H1 (cell line): ENCODE measurements around the gene CASQ2. TPM values are rescaled to one million over a fixed set of nuclear protein-coding genes. Genes with fewer than 3 reads are reported as not detected.

Source experiments
- CHD1 ChIP-seq: IDR thresholded peaks from 2 replicates; pipeline ENCODE4 v1.6.1; 2012; ENCODE audit warnings: low read depth, low read length, improper control_type of control experiment
- FOSL1 ChIP-seq: IDR thresholded peaks from 2 replicates; pipeline ENCODE4 v1.6.1; 2011; ENCODE audit warnings: mild to moderate bottlenecking, low read depth, low read length, moderate library complexity; ENCODE audit not compliant: insufficient read depth
- GTF2F1 ChIP-seq: IDR thresholded peaks from 2 replicates; pipeline ENCODE4 v1.6.1; 2012; ENCODE audit warnings: low read depth, low read length, improper control_type of control experiment, borderline replicate concordance
- HDAC6 ChIP-seq: IDR thresholded peaks from one replicate; pipeline ENCODE4 v1.7.1; 2012; ENCODE audit warnings: low read depth, mild to moderate bottlenecking, inconsistent platforms, low read length, moderate library complexity
- KDM5A ChIP-seq: fragments of 200-600 bp; IDR thresholded peaks from 2 replicates; pipeline ENCODE4 v1.7.1; 2012; ENCODE audit warnings: mild to moderate bottlenecking, low read length, inconsistent platforms, mixed read lengths
- POLR2AphosphoS5 ChIP-seq: IDR thresholded peaks from 2 replicates; pipeline ENCODE4 v1.6.1; 2011; ENCODE audit warnings: low read depth, low read length
- POU5F1 ChIP-seq: IDR thresholded peaks from 2 replicates; pipeline ENCODE4 v1.6.1; 2011; ENCODE audit warnings: low read depth, mild to moderate bottlenecking, low read length, moderate library complexity
- TCF12 ChIP-seq: IDR thresholded peaks from 2 replicates; pipeline ENCODE4 v1.6.1; 2011; ENCODE audit warnings: low read depth, mild to moderate bottlenecking, low read length
- polyA plus RNA-seq, 7 experiments: library from polyadenylated mRNA; depleted of rRNA in 3 of 7; stranded (reverse) in 5 of 7; unstranded in 2 of 7; fragments of >200 nt in 5 of 7; fragments of 200-250 nt in 2 of 7; gene quantifications; 1 replicate in 5 of 7; 2 replicates in 1 of 7; 4 replicates in 1 of 7; pipeline versions ENCODE4 v1.2.1 to v1.2.3, GENCODE V29; 2011 to 2013; ENCODE audit warnings: missing spikeins in 2 of 7, mixed read lengths in 2 of 7
- total RNA-seq: library from RNA; stranded (reverse); fragmentation: NEBNext Ultra II Directional; extraction: Animal tissue kit (Norgen Biotek cat#: 25700); gene quantifications from 2 replicates; pipeline ENCODE4 v1.2.1, GENCODE V29; 2021
- TF ChIP-seq, protein P1 (sequence below): IDR thresholded peaks from 2 replicates; pipeline ENCODE4 v1.6.1; 2011; ENCODE audit warnings: low read length, improper control_type of control experiment

CASQ2 gene
- total and polyA plus RNA-seq, 2 of the 8 experiments (the other 6 are each of a cell fraction or from before 2014, with no cell fraction given) = not detected

DNA sequence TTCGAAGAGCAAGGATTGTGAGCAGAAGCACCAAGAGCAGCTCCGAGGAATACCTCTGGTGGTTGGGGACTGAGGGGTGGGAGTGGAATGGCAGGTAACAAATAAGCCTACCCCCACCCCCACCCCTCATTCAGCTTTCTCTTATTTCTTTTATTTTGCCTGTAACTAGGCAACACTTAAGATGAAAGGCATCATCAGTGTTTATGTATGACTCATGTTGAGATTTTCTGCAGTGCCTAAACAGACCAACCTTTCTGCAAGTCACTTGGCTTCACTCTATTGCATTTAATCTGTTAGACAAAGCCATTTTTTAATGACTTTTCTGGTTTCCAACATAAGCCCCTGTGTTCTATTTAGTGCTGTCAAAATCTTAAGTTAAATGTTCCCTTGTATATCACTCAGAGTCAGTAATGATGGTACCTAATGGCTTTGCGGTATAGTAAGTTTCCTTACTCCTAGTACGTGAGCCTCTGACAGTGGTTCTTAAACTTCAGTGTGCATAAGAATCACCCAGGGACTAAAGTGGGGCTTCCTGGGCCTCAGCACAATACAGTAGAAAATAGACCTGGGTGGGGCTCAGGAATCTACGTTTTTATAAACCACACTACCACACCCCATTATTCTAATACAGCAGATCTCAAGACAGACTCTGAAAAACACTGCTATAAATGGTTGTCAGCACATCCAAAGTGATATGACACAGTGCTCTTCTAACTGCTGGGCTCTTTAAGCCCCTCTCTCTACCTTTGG, 19.9 kb downstream of the CASQ2 start (continued):
- TF ChIP-seq, protein P1, sequence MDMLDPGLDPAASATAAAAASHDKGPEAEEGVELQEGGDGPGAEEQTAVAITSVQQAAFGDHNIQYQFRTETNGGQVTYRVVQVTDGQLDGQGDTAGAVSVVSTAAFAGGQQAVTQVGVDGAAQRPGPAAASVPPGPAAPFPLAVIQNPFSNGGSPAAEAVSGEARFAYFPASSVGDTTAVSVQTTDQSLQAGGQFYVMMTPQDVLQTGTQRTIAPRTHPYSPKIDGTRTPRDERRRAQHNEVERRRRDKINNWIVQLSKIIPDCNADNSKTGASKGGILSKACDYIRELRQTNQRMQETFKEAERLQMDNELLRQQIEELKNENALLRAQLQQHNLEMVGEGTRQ = no peak
- TF ChIP-seq KDM5A = no peak
- TF ChIP-seq GTF2F1 = no peak
- no peak for TF ChIP-seq CHD1
- TF ChIP-seq FOSL1 = no peak
- no peak for TF ChIP-seq TCF12
- no peak for TF ChIP-seq POU5F1
- TF ChIP-seq HDAC6 = no peak
- no peak for TF ChIP-seq POLR2AphosphoS5
